ENCODE measurements around the gene SCFD2.
"Not testable (repeated sequence)": the region's sequence is repeated elsewhere in the genome, so short reads cannot be mapped to it uniquely, and the experiment has no call there.

Gene SCFD2

DNA sequence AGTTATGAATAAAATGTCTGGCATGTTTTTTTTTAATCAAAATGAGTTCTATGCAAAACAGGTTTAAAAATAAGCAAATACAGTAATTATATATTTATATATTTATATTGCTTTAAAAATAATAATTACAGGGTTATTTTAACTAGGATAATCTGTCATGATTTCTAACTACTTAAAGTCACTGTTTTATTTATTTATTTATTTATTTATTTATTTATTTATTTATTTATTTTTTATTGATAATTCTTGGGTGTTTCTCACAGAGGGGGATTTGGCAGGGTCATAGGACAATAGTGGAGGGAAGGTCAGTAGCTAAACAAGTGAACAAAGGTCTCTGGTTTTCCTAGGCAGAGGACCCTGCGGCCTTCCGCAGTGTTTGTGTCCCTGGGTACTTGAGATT, 129.2 kb downstream of the SCFD2 start:
- DNase-seq: not testable (repeated sequence)

DNA sequence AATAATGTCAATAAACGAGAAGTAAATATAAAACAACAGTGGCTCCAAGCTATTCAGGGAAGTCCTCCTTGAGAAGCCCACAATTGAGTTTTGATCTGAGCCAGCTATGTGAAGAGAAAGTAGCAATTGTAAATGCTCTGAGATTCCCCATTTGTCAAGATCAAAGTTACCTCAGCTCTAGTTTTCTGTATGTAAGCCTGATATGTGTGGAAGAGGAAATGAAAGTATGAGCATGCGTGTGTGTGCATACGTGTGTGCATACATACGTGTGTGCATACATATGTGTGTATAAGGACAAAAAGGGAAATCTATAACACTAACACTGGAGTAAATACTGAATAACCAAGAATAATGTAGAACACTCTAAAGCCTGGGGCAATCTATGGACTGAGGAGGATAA, 130.3 kb downstream of the SCFD2 start:
- no peak for DNase-seq

DNA sequence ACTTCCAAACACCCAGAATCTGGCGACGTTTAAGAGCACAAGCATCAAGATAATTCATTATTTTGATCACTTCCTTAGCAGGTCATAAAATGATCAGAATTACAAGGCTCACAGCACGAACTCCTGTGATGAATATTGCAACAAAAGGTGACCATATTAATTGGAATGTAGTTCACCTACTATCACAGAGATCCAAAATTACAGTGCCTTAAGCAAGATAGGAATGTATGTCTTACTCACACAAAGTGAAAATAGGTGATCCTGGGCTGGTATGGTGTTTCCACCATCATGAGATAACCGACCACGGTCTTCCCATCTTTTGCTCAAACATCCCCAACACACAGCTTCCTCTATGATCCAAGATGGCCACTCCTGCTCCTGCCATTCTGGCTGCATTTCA, 131.2 kb downstream of the SCFD2 start:
- DNase-seq: no peak

DNA sequence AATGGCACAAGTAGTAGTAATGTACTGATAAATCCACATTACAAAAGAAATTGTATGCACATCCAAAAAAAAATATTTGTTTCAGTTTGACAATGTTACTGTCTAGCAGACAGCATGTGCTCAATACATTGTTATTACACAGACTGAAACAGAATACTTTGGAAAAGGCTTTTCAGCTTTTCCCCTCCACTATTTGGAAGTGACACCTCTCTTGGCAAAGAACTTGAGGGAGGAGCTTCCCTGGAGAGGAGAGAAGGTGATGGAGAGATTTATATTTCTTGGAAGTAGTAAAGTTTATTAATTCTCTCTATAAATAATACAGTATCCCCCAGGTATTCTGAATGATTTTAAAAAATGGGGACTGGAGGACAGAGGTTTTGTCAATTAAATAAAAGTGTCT, 131.8 kb downstream of the SCFD2 start:
- DNase-seq: no peak

DNA sequence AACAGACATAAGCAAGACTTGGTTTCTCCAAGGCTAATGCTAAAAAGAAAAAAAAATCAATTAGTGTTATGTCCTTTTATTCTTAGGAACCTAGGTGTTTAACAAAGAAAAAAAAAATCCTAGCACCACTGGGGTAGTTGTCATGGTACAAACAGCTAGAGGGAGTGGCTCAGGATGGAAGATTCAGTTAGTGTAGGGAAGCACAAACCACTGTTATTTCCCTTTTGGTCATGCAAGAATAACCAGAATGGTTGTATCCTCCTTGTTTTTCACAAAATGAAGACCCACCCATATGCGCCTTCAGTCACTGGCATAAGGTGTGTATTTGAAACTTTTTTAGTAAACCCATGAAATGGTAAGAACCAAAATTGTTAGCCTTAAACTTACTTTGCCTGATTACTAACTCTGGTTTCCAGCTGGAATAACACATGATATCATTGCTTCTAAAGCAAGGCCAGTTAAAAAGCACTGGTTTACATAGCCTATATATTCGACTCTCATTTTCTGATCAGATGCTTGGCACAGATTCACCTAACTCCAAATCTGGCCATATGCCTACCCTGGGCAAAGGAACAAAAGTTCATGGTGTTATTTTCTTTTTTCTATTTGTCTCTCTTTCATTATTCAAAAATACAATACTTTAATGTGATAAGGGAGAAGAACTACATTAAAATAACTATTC, 132.6 kb downstream of the SCFD2 start:
- no peak for DNase-seq

DNA sequence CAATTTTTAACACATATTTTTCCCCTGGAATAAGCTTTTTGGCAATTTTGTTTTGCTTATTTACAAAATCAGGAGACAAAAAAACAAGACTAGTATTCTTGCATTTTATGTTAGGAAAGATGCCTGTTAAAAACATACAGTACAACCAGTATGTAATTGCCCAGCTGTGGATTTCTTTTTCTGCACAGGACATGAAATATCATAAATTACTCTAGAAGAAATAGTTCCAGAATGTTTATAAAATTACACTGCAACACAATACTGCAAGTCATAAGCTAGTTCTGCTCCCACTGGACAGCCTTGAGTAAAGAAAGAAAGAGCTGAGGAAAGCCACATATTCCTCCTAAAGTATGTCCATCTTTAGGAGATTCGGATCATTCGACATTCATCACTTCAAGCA, 133.5 kb downstream of the SCFD2 start:
- DNase-seq: no peak

DNA sequence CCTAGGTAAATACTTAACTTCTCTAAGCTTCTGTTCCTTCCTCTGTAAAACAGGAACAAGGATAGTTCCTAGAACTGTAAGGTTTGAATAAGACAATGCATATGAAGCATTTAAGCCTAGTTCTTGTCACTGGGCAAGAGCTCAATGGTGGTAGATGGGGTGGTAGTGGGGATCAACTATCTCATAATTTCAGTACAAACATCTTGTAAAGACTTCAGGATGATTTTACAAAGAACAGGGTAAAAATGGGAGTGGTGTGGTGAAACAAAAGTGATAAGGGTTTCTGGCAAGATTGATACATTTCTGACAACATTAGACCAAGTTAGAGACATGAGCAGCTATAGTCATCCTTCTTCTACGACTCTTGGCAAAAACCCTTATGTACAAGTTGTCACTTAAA, 137.8 kb downstream of the SCFD2 start:
- no peak for DNase-seq

DNA sequence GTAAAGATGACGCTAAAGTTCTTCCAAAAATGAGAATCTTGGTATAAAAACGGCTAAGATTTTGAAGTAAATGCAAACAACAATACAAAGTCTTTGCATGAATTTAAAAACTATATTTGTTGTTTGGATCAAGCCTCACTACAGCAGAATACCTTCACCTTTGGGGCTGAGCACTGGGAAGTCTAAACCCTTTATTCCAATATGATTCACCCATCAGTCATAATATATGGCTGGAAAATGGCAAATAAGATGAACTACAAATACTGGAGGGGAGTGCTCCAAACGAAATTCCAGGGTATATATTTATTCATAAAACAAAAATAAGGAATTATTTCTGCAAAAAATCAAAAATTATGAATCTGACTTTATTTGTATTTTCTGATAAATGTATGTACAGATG, 138.4 kb downstream of the SCFD2 start:
- no peak for DNase-seq

DNA sequence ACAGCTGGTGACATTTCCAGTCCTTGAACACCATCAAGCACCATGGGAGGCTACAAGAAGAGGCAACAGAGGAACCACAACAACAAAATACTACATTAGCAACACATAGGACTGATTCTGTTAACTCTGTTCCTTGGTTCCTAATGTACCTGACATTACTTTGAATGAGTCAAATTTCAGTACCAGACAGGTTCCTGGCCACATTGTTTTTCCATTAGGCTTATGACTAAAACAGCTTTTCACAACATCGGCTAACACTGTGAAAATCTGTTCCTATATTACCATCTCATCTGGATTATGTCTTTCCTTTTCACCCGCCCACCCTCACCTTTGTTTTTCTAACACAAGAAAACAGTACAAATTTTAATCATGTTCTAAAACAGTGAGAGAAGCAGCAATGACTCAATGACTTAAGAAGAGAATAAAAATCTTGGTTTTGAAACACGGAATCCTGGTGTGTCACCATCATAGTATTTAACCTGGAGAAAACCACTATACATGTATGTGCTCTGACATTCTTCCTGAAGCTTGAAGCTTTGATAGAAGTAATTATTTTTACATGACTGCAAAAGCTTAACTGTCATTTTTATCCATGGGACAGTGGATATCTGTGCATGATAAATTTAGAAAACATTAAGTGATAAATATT, 143.9 kb downstream of the SCFD2 start:
- no peak for DNase-seq

DNA sequence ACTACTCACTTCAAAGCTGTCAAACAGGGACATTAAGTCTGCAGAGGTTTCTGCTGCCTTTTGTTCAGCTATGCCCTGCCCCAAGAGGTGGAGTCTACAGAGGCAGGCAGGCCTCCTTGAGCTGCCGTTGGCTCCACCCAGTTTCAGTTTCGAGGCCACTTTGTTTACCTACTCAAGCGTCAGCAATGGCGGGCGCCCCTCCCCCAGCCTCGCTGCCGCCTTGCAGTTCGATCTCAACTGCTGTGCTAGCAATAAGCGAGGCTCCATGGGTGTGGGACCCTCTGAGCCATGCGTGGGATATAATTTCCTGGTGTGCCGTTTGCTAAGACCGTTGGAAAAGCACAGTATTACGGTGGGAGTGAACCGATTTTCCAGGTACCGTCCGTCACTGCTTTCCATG, 146.7 kb downstream of the SCFD2 start:
- DNase-seq: not testable (repeated sequence)

DNA sequence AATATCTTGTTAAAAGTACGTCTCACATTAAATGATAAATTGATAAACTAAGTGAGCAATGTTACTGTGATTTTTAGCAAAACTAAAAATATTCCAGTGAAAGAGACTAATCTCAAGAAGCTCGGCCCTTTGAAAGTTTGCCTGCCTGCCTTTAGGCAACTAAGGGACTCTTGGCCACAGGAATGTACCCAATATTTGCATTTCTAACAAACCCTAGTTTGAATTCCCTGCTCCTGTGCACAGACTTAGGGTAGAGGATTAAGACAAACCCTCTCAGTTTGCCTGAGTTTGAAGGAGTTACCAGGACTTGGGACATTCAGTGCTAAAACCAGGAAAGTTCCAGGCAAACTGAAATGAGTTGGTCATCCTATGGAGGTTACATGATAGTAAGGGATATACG, 157.1 kb downstream of the SCFD2 start:
- DNase-seq: no peak

DNA sequence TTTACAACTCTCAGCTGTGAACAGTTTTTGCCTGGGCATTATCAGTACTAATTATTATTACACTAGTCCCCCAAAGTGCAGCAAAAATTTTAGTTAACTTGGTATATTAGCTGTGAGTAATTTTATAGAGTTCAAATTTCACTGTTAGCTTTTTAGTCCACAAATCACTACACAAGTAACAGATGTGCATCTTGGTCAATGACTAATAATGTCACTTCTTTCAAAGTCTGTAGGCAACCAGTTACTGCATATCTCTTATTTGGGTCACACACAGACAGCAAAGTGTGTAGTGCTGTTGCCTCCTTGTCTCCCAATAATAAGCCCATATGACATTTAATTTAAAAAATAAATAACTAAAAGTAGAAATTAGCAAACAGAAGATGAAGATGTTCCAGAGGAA, 159.9 kb downstream of the SCFD2 start:
- no peak for DNase-seq

DNA sequence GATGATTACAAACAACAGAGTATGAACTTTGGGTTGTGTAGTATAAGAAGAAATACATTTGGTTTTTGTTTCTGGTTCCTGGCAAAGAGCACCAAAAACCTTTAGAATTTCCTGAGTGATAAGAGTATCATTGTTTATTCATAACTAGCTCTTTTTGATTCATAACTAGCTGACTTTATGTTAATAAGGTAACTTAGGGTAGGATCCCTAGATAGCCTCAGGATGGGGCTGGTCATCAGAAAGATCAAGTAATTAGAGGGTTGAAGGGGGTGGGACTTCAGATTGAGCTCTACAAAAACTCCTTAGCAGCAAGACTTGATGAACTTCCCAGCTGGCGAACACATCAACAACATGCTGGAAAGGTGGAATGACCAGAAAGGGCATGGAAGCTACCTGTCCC, 166.5 kb downstream of the SCFD2 start:
- DNase-seq: no peak

DNA sequence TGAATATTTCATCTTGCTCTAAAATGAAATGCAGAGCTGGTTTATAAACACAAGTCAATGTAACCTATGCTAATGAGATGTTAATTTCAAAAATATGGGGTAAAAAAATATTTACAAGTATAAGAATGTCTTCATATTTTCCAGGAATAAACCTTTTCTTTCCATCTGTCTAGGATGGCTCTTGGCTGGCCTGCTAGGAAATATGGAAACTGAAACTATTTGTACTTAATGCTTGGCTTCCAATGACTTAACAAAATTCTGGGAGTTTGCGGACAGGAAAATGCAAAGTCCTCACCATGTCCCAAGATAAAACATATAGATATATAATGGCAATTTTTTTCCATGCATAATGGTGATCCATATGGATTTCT, 168.1 kb downstream of the SCFD2 start:
- no peak for DNase-seq

DNA sequence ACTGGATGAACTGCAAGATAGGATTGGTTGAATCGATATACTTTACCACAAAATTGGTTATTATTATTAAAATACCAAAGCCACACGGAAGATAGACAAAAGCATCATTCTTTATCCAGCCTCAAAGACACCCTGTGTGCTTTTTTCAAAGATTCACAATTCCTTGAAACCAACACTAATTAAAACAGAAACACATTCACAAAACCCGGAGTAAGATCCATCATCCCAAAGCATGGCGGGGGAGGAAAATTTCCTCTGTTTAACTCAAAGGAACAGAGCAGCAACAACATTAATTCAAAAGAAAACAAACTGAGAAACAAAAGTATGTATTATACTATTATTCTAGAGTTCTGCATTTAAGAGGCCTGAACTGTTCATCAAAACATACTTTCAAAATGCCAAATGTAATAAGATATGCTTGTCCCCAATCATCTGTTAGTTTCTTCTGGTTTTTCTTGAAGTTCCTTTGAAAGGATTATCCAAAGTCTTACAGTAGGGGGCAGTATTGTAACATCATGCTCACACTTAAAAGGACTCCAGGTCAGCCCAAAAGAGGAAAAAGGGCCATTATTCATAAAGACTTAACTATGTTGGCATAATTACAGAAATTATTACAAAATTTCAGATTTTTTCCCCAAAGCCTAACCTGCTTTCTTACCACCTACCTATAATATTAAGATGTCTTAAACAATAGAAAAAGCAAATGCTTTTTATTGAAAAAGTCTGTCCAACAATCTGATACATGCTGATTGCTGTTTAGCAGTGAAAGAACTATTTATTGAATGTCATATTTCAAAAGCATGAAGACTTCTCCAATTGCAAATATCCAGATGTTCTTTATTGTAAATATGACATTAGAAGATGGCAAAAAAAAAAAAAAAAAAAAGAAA, 168.7 kb downstream of the SCFD2 start:
- DNase-seq: peak; percentile 62

DNA sequence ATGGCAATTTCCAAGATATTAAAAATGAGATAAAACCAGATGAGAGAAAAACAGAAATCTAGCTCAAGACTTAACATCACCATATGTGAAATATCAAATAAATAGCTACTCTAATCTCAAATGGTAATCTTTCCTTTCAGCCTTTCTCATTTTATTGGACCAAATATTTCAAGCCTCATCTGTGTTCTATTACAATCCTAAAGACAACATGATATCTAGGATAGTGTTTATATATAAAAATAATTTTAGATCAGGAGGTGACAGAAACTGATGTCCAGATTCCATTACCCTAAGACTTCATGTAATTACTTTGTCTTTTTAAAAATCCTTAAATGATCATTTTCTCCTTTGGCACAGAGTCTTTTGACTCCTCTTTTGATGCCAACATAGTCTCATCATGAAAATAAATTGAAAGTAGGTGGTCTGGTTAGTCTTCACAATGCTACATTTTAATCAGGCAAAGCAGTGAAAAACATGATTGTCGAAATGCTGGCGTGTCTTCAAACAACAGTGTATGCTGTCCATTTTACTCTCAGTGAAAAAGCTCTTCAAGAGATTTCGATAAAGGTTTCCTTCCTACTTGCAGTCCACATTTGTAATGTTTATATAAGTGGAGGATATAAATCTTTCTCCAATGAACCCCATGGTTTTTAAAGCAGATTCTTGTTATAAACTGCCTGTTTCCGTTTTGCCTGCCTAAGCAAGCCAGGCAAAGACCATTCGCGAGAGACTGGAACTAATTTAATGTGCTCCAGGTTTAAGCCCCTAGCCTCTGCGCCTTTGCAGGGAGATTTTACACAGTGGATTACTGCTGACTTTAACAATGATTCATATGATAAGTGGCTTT, 169.8 kb downstream of the SCFD2 start:
- no peak for DNase-seq

DNA sequence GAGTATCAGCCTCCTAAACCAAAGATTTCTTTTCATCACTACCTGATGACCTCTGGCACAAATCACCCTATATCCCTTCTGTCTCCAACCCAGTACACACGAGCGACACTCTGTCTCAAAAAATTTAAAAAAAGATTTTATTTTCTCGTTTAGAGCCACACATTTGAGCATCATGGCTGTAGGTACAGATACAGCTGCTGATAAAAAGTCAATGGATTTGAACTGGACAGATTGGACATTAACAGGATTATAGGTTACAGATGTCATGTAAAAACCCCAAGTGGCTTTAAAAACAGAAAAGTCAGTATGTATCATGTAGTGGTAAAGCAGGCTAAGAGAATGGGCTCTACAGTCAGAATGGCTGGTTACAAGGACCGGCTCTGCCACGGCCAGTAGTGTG, 171.1 kb downstream of the SCFD2 start:
- no peak for DNase-seq

DNA sequence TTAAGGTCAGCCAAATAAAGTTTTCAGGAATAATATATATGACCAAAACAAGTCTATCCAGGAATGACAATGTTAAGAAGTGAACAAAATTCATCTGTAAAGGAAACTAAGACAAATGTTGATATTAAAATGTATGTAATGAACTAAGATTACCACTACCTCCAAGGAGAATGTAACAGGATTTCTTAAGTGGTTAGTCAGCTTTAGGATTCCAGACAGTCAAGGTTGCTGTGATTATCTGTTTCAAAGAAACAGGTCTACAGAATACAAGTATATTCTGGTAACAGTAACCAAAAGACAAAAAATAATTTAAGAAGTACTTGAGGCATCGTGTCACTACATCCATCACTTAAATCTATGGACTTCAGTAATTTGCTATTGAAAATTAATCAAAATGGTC, 172.8 kb downstream of the SCFD2 start:
- DNase-seq: no peak

DNA sequence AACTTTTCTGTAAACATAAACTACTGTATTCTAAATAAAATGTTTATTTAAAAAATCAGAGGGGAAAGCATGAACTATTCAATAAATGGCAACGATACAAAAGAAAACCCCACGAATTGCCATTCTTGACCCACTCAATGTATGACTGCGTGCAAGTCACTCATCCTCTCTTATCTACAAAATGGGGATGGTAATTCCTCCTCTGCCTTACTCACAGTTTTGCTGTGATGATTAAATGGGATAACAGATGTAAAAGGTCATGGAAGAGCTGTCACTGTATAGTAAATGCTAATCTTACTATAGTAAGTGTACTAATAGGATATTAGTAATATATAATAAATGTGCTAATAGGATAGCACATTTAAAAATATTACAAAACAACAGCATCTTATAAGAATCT, 173.4 kb downstream of the SCFD2 start:
- no peak for DNase-seq

DNA sequence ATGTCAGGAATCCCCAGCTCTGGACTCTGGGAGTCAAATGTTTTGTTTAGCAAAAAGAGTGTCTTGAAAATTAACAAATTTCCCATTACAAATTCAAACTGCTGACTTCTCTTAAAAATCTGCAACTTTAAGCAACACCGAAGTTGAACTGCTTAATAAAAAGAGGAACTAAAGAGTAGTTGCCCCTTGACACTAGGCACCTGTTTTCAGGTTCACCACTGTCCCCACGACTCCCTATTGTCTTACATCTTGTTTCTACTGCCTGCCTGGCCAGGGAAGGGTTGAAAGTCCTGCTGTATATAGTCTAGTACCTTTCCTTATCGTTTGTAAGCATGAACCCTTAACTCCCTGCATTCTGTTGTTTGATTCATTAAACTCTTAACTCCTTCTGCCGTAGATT, 173.9 kb downstream of the SCFD2 start:
- DNase-seq: no peak

DNA sequence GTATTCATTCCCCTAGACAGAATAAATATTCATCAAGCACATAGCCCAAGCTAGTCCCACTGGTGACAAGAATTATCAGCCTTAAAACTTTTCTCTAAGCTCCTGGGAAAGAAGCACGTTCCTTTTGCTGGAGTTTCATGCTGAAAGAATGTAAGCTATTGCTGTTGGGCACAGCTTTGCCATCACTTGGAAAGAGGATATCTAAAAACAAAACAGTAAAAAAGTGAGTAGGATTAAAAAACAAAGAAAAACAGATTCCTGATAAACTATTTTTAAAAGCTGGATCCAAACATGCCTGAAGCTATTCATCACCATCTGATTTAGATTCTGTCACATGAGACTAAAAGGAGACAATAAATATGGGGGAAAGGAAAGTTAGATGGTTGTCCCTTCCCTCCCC, 176.8 kb downstream of the SCFD2 start:
- DNase-seq: no peak

DNA sequence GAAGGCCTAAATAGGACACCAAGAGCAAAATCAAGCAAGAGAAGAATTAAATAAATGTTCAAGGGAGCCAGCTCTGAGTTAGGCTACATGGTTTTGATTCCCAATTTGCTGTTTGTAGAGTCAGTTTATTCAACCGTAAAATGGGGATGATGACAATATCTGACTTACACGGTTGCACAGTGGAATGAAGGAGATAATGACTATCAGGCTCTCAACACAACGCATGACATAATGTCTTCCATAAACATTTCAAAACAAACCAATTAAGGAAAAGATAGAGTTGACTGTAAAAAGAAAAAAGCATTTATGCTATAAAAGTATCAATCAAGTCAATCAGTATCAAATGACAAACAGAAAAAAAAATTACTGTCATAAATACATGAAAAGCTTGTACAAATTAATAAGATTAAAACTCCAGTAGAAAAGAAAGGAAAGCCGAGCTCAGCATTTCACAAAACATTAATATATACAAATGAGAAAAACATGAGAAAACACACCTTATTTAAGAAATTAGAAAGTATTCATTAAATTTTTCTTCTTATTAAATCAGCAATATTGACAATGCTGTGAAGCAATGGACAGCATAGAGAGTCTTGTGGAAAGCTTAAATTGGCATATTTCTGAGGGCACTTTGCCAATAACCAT, 179.0 kb downstream of the SCFD2 start:
- DNase-seq: no peak

All from NCI-H526 treated with DMSO at 0.1 percent for 48 hours (cell line).